Activated B cell treated with CpG ODN at 0.5 μM for 24 hours (primary cell): ENCODE results near the gene EFCAB9. TPM values are rescaled to one million over a fixed set of nuclear protein-coding genes. Genes with fewer than 3 reads are reported as not detected.
A peak's percentile ranks its signal among the peaks of the same experiment; 100 is the strongest.

Experiments
- ATAC-seq: fragments of 200-7000 bp; cut with Tn5 transposase; one replicate; pipeline ENCODE4 v1.10.0; 2021; ENCODE audit warnings: low read depth, mild to moderate bottlenecking, moderate library complexity
- CTCF ChIA-PET: fragments of 350-600 bp; sonication (Branson Sonifier 250); formaldehyde crosslinking; loops from one replicate; lab custom pipeline; 2021; ENCODE audit warnings: antibody characterized with exemption; lab: Charles Lee
- POLR2A ChIA-PET: fragments of 350-600 bp; sonication (Branson Sonifier 250); formaldehyde crosslinking; loops from one replicate; lab custom pipeline; 2021; ENCODE audit warnings: antibody characterized with exemption; lab: Charles Lee
- DNase-seq: peaks from one replicate; pipeline ENCODE4 v3.0.0; 2022
- H3K27ac Mint-ChIP-seq: one replicate; pipeline ENCODE4 v1.8.0; 2020; ENCODE audit warnings: mixed read lengths
- H3K27me3 Mint-ChIP-seq: one replicate; pipeline ENCODE4 v1.8.0; 2021; ENCODE audit warnings: mixed read lengths
- H3K36me3 Mint-ChIP-seq: one replicate; pipeline ENCODE4 v1.8.0; 2021; ENCODE audit warnings: low read depth, mixed read lengths
- H3K4me1 Mint-ChIP-seq: one replicate; pipeline ENCODE4 v1.8.0; 2021; ENCODE audit warnings: mixed read lengths
- H3K4me3 Mint-ChIP-seq: one replicate; pipeline ENCODE4 v1.8.0; 2020; ENCODE audit warnings: mild to moderate bottlenecking, mixed read lengths
- H3K9me3 Mint-ChIP-seq: one replicate; pipeline ENCODE4 v1.8.0; 2020; ENCODE audit warnings: mixed read lengths
- CTCF ChIP-seq: fragments of 200-600 bp; IDR thresholded peaks from one replicate; pipeline ENCODE4 v1.8.0; 2022; ENCODE audit warnings: antibody characterized with exemption, mild to moderate bottlenecking
- intact Hi-C: fragments of 100-400 bp; cut with micrococcal nuclease; formaldehyde crosslinking; loops from one replicate; pipeline ENCODE4 v1.15.1; 2024
- total RNA-seq: library from RNA; stranded (reverse); gene quantifications from 2 replicates; pipeline ENCODE4 v1.2.3, GENCODE V29; 2022

The EFCAB9 gene
- total RNA-seq, 1 donor from 2014 or later: not detected

- H3K4me3 Mint-ChIP-seq: no peak overlapping the region
- TF ChIP-seq CTCF: no peak
- POLR2A ChIA-PET: no interaction called here
- H3K36me3 Mint-ChIP-seq: peaks cover 54% of the 10 kb centered on the region
- ATAC-seq: no peak
- no peaks in the 10 kb centered on the region for H3K27me3 Mint-ChIP-seq
- peaks cover 88% of the 10 kb centered on the region for H3K4me1 Mint-ChIP-seq
- CTCF ChIA-PET: no interaction called here
- no peak for DNase-seq
- H3K27ac Mint-ChIP-seq: peak overlapping the region; percentile 41
- no peaks in the 10 kb centered on the region for H3K9me3 Mint-ChIP-seq
- intact Hi-C loops: no loop called here
Measured at GRCh38 chr5:172169216-172169615, 24.8 kb upstream of the EFCAB9 start.

GRCh38 chr5:172170251-172170701, 23.7 kb upstream of the EFCAB9 start:
- Mint-ChIP-seq H3K27me3 (no peaks in the 10 kb centered on the region), H3K36me3 (peaks cover 55% of the 10 kb centered on the region), H3K4me3 (no peak overlapping the region), H3K27ac (no peak overlapping the region), H3K4me1 (peaks cover 90% of the 10 kb centered on the region), H3K9me3 (no peaks in the 10 kb centered on the region)
- intact Hi-C loops: no loop called here
- TF ChIP-seq CTCF: no peak
- DNase-seq (no peak), ATAC-seq (no peak)
- ChIA-PET POLR2A (interaction anchor here (1.0 kb wide), 1 partner anchor 15 kb away, joined by 3 read pairs; no protein-coding TSS in a partner anchor), CTCF (no interaction called here)

GRCh38 chr5:172171118-172171517, 22.9 kb upstream of the EFCAB9 start:
- ATAC-seq (no peak), DNase-seq (no peak)
- ChIA-PET CTCF (no interaction called here), POLR2A (no interaction called here)
- Mint-ChIP-seq H3K4me1 (peaks cover 90% of the 10 kb centered on the region), H3K9me3 (no peaks in the 10 kb centered on the region), H3K36me3 (peaks cover 57% of the 10 kb centered on the region), H3K27me3 (no peaks in the 10 kb centered on the region), H3K4me3 (no peak overlapping the region), H3K27ac (no peak overlapping the region)
- intact Hi-C loops: no loop called here
- TF ChIP-seq CTCF: no peak

GRCh38 chr5:172172912-172173563, 20.9 kb upstream of the EFCAB9 start:
- Mint-ChIP-seq H3K27ac (peak overlapping the region; percentile 86), H3K9me3 (no peaks in the 10 kb centered on the region), H3K27me3 (no peaks in the 10 kb centered on the region), H3K4me3 (peak overlapping the region; percentile 85), H3K4me1 (peaks cover 91% of the 10 kb centered on the region), H3K36me3 (peaks cover 57% of the 10 kb centered on the region)
- TF ChIP-seq CTCF: no peak
- DNase-seq (no peak), ATAC-seq (no peak)
- ChIA-PET CTCF (interaction anchor here (0.9 to 4.5 kb wide), 2 partner anchors 13 to 50 kb away, joined by 3 to 48 read pairs; partner anchors contain the start of gene STK10), POLR2A (interaction anchor here (0.6 to 5.9 kb wide), 4 partner anchors 12 to 62 kb away, joined by 5 to 184 read pairs (median 52); partner anchors contain the start of gene STK10)
- intact Hi-C loops: no loop called here

- no peak for DNase-seq
- H3K4me3 Mint-ChIP-seq: peak overlapping the region; percentile 85
- intact Hi-C loops: loop anchor here (2.0 kb wide), 1 partner anchor 13 kb away; no protein-coding TSS in a partner anchor
- no peak for TF ChIP-seq CTCF
- peaks cover 59% of the 10 kb centered on the region for H3K36me3 Mint-ChIP-seq
- H3K9me3 Mint-ChIP-seq: no peaks in the 10 kb centered on the region
- ATAC-seq: no peak
- no peaks in the 10 kb centered on the region for H3K27me3 Mint-ChIP-seq
- ChIA-PET POLR2A (interaction anchor here (0.6 to 5.9 kb wide), 10 partner anchors 12 to 119 kb away, joined by 3 to 184 read pairs (median 10); partner anchors contain the start of gene STK10), CTCF (interaction anchor here (4.5 kb wide), 1 partner anchor 13 kb away, joined by 48 read pairs; the partner anchor contains the start of gene STK10)
- H3K27ac Mint-ChIP-seq: peak overlapping the region; percentile 86
- peaks cover 91% of the 10 kb centered on the region for H3K4me1 Mint-ChIP-seq
Measured at GRCh38 chr5:172173564-172174153, 20.3 kb upstream of the EFCAB9 start.
